Caco-2 (cell line): ENCODE results near the gene HOMER2. TPM values are rescaled to one million over a fixed set of nuclear protein-coding genes. Genes with fewer than 3 reads are reported as not detected.

Experiments used
- BruUV-seq: library from RNA; stranded (reverse); fragments of 400-500 nt; replicated peaks from 2 replicates; lab custom pipeline; 2021; lab: Mats Ljungman, UMichigan
- CTCF ChIA-PET: fragments of 300-600 bp; sonication (Branson Sonifier 250); formaldehyde crosslinking; loops from one replicate; lab custom pipeline; 2022; ENCODE audit warnings: antibody characterized with exemption; lab: Charles Lee
- POLR2A ChIA-PET: fragments of 300-600 bp; sonication (Branson Sonifier 250); formaldehyde crosslinking; loops from one replicate; lab custom pipeline; 2022; ENCODE audit warnings: antibody characterized with exemption; lab: Charles Lee
- DNase-seq, 2 experiments: peaks; one replicate each; pipeline versions ENCODE4 v3.0.0 to v3.0.0-alpha.2; 2020 to 2022
- H3K27me3 ChIP-seq: replicated peaks from 2 replicates; pipeline ENCODE4 v1.6.0; 2011; ENCODE audit warnings: low read length; ENCODE audit not compliant: control insufficient read depth, insufficient read depth
- H3K36me3 ChIP-seq: 2 replicates; pipeline ENCODE4 v1.5.1; 2011; ENCODE audit warnings: low read length; ENCODE audit not compliant: control insufficient read depth, insufficient read depth
- H3K4me1 ChIP-seq: fragments of 250-450 bp; sonication (Bioruptor Pico); 2 replicates; pipeline ENCODE4 v1.5.1; 2020; ENCODE audit warnings: mild to moderate bottlenecking
- H3K4me3 ChIP-seq: 2 replicates; pipeline ENCODE4 v1.5.1; 2011; ENCODE audit warnings: low read depth, mild to moderate bottlenecking, control low read depth, low read length
- H3K9me3 ChIP-seq: fragments of 250-450 bp; sonication (Bioruptor Pico); 2 replicates; pipeline ENCODE4 v1.5.1; 2020; ENCODE audit warnings: mild to moderate bottlenecking, moderate library complexity
- H3K27ac Mint-ChIP-seq: one replicate; pipeline ENCODE4 v1.8.0; 2022; ENCODE audit warnings: mixed read lengths; ENCODE audit not compliant: unreplicated experiment
- H3K27me3 Mint-ChIP-seq: one replicate; pipeline ENCODE4 v1.8.0; 2022; ENCODE audit warnings: mixed read lengths; ENCODE audit not compliant: insufficient read depth, unreplicated experiment
- H3K36me3 Mint-ChIP-seq: one replicate; pipeline ENCODE4 v1.8.0; 2022; ENCODE audit warnings: mild to moderate bottlenecking, mixed read lengths; ENCODE audit not compliant: insufficient read depth, unreplicated experiment
- H3K4me1 Mint-ChIP-seq: one replicate; pipeline ENCODE4 v1.8.0; 2022; ENCODE audit warnings: low read depth, mixed read lengths; ENCODE audit not compliant: unreplicated experiment
- H3K4me3 Mint-ChIP-seq: one replicate; pipeline ENCODE4 v1.8.0; 2022; ENCODE audit warnings: mild to moderate bottlenecking, moderate library complexity, mixed read lengths; ENCODE audit not compliant: unreplicated experiment
- H3K9me3 Mint-ChIP-seq: one replicate; pipeline ENCODE4 v1.8.0; 2022; ENCODE audit warnings: mixed read lengths; ENCODE audit not compliant: unreplicated experiment
- intact Hi-C: fragments of 100-400 bp; cut with micrococcal nuclease; formaldehyde crosslinking; loops from one replicate; pipeline ENCODE4 v1.10.0; 2022; ENCODE audit not compliant: unreplicated experiment
- total RNA-seq: library from RNA; stranded (reverse); gene quantifications from 2 replicates; pipeline ENCODE4 v1.2.3, GENCODE V29; 2022
- TF ChIP-seq, protein P1 (sequence below), 2 experiments: fragments of 200-600 bp in 1 of 2; IDR thresholded peaks; 1 replicate in 1 of 2; 2 replicates in 1 of 2; pipeline versions ENCODE4 v1.5.1 to v1.8.0; 2011 to 2022; ENCODE audit warnings: antibody characterized with exemption in 1 of 2, control low read depth in 1 of 2, inconsistent platforms in 1 of 2, low read depth in 1 of 2, low read length in 1 of 2, mild to moderate bottlenecking in 1 of 2, moderate library complexity in 1 of 2; ENCODE audit not compliant: insufficient read depth in 1 of 2, severe bottlenecking in 1 of 2, unreplicated experiment in 1 of 2

The HOMER2 gene
- total RNA-seq, 1 experiment from 2014 or later = 5.5 TPM

DNA sequence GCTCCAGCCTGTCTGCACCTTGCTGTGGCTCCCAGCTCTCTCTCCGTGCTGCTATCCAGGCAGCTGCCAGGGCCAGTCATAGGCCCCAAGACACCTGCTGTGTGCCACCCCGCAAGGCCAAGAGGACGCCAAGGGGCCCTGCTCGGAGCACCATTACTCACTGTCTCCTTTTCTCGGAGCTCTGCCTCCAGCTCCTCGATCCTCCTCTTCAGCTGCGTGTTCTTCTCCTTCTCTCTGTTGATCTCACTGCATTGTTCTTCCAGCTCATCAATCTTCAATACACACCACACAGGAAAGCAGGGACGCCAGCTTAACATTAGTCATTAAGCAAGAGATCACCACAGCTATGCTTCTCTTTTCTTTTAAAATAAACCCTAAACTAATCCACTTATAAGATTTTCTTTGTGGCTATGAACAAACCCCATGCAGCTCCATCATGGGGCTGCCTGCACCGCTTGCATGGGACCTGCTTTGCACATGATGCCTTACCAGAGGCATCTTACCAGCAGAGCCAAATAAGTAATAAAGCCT lies 100.5 kb downstream of the HOMER2 start:
- POLR2A ChIA-PET = no interaction called here
- no peaks in the 10 kb centered on the region for H3K4me1 Mint-ChIP-seq
- intact Hi-C loops = no loop called here
- peaks cover 3% of the 10 kb centered on the region; the same call in 1 of the 2 replicates for H3K4me1 ChIP-seq
- H3K4me3 ChIP-seq = no peak overlapping the region
- no peaks in the 10 kb centered on the region for H3K36me3 ChIP-seq
- TF ChIP-seq, protein P1, sequence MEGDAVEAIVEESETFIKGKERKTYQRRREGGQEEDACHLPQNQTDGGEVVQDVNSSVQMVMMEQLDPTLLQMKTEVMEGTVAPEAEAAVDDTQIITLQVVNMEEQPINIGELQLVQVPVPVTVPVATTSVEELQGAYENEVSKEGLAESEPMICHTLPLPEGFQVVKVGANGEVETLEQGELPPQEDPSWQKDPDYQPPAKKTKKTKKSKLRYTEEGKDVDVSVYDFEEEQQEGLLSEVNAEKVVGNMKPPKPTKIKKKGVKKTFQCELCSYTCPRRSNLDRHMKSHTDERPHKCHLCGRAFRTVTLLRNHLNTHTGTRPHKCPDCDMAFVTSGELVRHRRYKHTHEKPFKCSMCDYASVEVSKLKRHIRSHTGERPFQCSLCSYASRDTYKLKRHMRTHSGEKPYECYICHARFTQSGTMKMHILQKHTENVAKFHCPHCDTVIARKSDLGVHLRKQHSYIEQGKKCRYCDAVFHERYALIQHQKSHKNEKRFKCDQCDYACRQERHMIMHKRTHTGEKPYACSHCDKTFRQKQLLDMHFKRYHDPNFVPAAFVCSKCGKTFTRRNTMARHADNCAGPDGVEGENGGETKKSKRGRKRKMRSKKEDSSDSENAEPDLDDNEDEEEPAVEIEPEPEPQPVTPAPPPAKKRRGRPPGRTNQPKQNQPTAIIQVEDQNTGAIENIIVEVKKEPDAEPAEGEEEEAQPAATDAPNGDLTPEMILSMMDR (IDR thresholded peaks at IDR 0.05; ENCODE audit: insufficient read depth in 1 of 2, low read depth in 1 of 2, low read length in 1 of 2, severe bottlenecking in 1 of 2, unreplicated experiment in 1 of 2) = no peak
- H3K27me3 Mint-ChIP-seq = peaks cover 3% of the 10 kb centered on the region
- H3K36me3 Mint-ChIP-seq = peaks cover 5% of the 10 kb centered on the region
- BruUV-seq = no TSS peak
- no peak for DNase-seq
- H3K27ac Mint-ChIP-seq = no peak overlapping the region
- no peaks in the 10 kb centered on the region for H3K9me3 ChIP-seq
- H3K27me3 ChIP-seq = no peaks in the 10 kb centered on the region
- H3K4me3 Mint-ChIP-seq = no peak overlapping the region
- CTCF ChIA-PET = no interaction called here
- H3K9me3 Mint-ChIP-seq = no peaks in the 10 kb centered on the region

DNA sequence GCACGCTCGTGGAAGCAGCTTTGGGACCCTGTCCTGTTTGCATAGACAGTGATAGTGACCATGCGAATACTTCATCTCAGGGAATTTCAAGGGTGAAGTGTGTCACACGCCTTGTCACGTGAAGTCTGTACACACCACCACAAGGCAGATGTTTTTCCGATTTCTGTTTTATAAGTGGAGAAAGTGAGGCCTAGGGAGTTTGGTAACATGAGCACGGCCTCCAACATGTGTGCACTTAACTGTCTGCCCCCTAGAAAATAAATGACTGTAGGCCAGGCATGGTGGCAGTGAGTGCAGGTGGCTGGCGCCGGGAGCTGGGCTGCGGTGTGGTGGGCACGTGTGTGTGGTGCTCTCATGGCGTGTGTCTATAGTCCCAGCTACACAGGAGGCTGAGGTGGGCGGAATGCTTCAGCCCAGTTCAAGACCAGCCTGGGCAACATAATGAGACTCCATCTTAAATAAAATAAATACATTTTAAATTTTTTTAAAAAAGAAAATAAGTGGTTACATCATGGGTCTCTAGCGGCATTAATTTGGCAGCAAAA lies 101.1 kb downstream of the HOMER2 start:
- DNase-seq = no peak
- Histone ChIP-seq H3K36me3 (no peaks in the 10 kb centered on the region), H3K4me3 (no peak overlapping the region), H3K9me3 (no peaks in the 10 kb centered on the region), H3K4me1 (no peaks in the 10 kb centered on the region; the same call in 1 of the 2 replicates), H3K27me3 (no peaks in the 10 kb centered on the region)
- H3K27ac Mint-ChIP-seq = no peak overlapping the region
- no peak overlapping the region for H3K4me3 Mint-ChIP-seq
- POLR2A ChIA-PET = no interaction called here
- CTCF ChIA-PET = no interaction called here
- H3K4me1 Mint-ChIP-seq = no peaks in the 10 kb centered on the region
- intact Hi-C loops = no loop called here
- TF ChIP-seq, protein P1 (IDR thresholded peaks at IDR 0.05; ENCODE audit: insufficient read depth in 1 of 2, low read depth in 1 of 2, low read length in 1 of 2, severe bottlenecking in 1 of 2, unreplicated experiment in 1 of 2) = no peak
- H3K27me3 Mint-ChIP-seq = peaks cover 3% of the 10 kb centered on the region
- H3K36me3 Mint-ChIP-seq = peaks cover 5% of the 10 kb centered on the region
- H3K9me3 Mint-ChIP-seq = no peaks in the 10 kb centered on the region
- no TSS peak for BruUV-seq

DNA sequence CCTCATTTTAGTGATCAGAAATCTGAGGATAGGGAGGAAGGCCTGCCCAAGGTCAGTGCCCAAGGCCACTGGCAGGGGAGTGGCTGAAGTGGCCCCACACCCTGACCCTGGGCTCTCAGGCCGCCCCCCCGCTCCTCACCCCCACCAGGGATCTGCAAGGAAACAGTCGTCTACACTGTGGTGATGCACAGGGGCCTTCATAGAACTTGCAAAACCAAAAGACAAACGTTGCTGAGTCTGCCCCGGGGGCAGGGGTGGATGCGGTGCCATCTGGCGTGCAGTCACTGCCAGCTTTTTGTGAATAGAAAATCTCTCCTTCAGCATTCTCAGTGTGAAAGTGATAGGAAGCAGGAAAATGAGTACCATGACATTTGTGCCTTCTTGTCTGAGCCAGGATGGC lies 101.8 kb downstream of the HOMER2 start:
- no TSS peak for BruUV-seq
- H3K9me3 ChIP-seq = no peaks in the 10 kb centered on the region
- H3K36me3 Mint-ChIP-seq = peaks cover 5% of the 10 kb centered on the region
- no peaks in the 10 kb centered on the region; the same call in 1 of the 2 replicates for H3K4me1 ChIP-seq
- H3K27me3 Mint-ChIP-seq = peaks cover 3% of the 10 kb centered on the region
- H3K4me3 ChIP-seq = no peak overlapping the region
- H3K9me3 Mint-ChIP-seq = no peaks in the 10 kb centered on the region
- no peak overlapping the region for H3K4me3 Mint-ChIP-seq
- intact Hi-C loops = no loop called here
- CTCF ChIA-PET = interaction anchor here (1.9 kb wide), 1 partner anchor 161 kb away, joined by 9 read pairs; the partner anchor contains the start of gene C15orf40
- H3K4me1 Mint-ChIP-seq = no peaks in the 10 kb centered on the region
- TF ChIP-seq, protein P1 (IDR thresholded peaks at IDR 0.05; ENCODE audit: insufficient read depth in 1 of 2, low read depth in 1 of 2, low read length in 1 of 2, severe bottlenecking in 1 of 2, unreplicated experiment in 1 of 2) = no peak
- no peak overlapping the region for H3K27ac Mint-ChIP-seq
- no peaks in the 10 kb centered on the region for H3K36me3 ChIP-seq
- no peaks in the 10 kb centered on the region for H3K27me3 ChIP-seq
- no peak for DNase-seq
- POLR2A ChIA-PET = no interaction called here
